IMR-90 (cell line): ENCODE data around the gene TMEM14B.

Source experiments
- CEBPB ChIP-seq: IDR thresholded peaks from 2 replicates; pipeline ENCODE4 v1.6.1; 2012; ENCODE audit warnings: low read depth, low read length, improper control_type of control experiment
- FOS ChIP-seq: fragments of 150-350 bp; IDR thresholded peaks from 2 replicates; pipeline ENCODE4 v1.6.1; 2016; ENCODE audit warnings: low read depth, low read length
- MAFK ChIP-seq: IDR thresholded peaks from 2 replicates; pipeline ENCODE4 v1.6.1; 2012; ENCODE audit warnings: low read depth, low read length, improper control_type of control experiment
- MAZ ChIP-seq: IDR thresholded peaks from 2 replicates; pipeline ENCODE4 v1.6.1; 2012; ENCODE audit warnings: low read depth, mild to moderate bottlenecking, low read length, improper control_type of control experiment, moderate library complexity, borderline replicate concordance
- NFE2L2 ChIP-seq: fragments of 150-350 bp; IDR thresholded peaks from 2 replicates; pipeline ENCODE4 v1.6.1; 2016; ENCODE audit warnings: low read depth, mild to moderate bottlenecking, low read length
- POLR2A ChIP-seq: IDR thresholded peaks from 2 replicates; pipeline ENCODE4 v1.6.1; 2012; ENCODE audit warnings: mild to moderate bottlenecking, low read depth, low read length
- RAD21 ChIP-seq: IDR thresholded peaks from 2 replicates; pipeline ENCODE4 v1.6.1; 2012; ENCODE audit warnings: low read length, improper control_type of control experiment
- TF ChIP-seq, protein P1 (sequence below): conservative IDR thresholded peaks from 2 replicates; pipeline ENCODE4 v1.5.1; 2012; ENCODE audit warnings: mild to moderate bottlenecking, low read depth, low read length, improper control_type of control experiment
- TF ChIP-seq, protein P2 (sequence below): fragments of 150-350 bp; IDR thresholded peaks from 2 replicates; pipeline ENCODE4 v1.6.1; 2017; ENCODE audit warnings: mild to moderate bottlenecking, antibody characterized with exemption, low read length, low read depth
- TF ChIP-seq, protein P3 (sequence below): fragments of 150-350 bp; IDR thresholded peaks from 2 replicates; pipeline ENCODE4 v1.6.1; 2016; ENCODE audit warnings: low read depth, mild to moderate bottlenecking, low read length, moderate library complexity, borderline replicate concordance

DNA sequence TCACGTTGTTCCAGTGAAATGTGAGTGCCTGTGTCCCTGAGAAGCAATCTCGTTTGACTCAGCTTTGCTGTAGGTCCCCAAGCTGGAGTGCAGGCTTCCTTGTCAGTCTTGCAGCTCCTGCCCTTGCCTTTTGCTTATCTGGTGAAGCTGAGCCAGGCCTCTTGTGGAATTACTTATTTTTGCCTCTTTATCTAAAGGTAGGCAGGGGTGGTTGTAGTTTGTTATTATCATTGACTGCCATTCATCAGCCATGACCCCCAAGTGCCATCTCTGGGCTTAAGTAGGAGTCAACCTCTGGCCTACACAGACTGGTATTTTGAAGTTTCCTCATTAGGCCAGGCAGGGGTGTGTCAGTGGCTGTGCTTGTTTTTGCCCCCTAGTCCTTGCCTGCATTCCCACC is 2.1 kb downstream of the TMEM14B start:
- TF ChIP-seq, protein P1, sequence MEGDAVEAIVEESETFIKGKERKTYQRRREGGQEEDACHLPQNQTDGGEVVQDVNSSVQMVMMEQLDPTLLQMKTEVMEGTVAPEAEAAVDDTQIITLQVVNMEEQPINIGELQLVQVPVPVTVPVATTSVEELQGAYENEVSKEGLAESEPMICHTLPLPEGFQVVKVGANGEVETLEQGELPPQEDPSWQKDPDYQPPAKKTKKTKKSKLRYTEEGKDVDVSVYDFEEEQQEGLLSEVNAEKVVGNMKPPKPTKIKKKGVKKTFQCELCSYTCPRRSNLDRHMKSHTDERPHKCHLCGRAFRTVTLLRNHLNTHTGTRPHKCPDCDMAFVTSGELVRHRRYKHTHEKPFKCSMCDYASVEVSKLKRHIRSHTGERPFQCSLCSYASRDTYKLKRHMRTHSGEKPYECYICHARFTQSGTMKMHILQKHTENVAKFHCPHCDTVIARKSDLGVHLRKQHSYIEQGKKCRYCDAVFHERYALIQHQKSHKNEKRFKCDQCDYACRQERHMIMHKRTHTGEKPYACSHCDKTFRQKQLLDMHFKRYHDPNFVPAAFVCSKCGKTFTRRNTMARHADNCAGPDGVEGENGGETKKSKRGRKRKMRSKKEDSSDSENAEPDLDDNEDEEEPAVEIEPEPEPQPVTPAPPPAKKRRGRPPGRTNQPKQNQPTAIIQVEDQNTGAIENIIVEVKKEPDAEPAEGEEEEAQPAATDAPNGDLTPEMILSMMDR, result no peak
- TF ChIP-seq POLR2A (no peak), MAFK (no peak), CEBPB (no peak), NFE2L2 (no peak), RAD21 (no peak), MAZ (no peak), FOS (no peak)
- TF ChIP-seq, protein P2, sequence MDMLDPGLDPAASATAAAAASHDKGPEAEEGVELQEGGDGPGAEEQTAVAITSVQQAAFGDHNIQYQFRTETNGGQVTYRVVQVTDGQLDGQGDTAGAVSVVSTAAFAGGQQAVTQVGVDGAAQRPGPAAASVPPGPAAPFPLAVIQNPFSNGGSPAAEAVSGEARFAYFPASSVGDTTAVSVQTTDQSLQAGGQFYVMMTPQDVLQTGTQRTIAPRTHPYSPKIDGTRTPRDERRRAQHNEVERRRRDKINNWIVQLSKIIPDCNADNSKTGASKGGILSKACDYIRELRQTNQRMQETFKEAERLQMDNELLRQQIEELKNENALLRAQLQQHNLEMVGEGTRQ, result no peak
- TF ChIP-seq, protein P3, sequence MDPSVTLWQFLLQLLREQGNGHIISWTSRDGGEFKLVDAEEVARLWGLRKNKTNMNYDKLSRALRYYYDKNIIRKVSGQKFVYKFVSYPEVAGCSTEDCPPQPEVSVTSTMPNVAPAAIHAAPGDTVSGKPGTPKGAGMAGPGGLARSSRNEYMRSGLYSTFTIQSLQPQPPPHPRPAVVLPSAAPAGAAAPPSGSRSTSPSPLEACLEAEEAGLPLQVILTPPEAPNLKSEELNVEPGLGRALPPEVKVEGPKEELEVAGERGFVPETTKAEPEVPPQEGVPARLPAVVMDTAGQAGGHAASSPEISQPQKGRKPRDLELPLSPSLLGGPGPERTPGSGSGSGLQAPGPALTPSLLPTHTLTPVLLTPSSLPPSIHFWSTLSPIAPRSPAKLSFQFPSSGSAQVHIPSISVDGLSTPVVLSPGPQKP, result no peak
